Measurements from ENCODE around the gene CALR3. TPM values are rescaled to one million over a fixed set of nuclear protein-coding genes. Genes with fewer than 3 reads are reported as not detected.

CALR3 gene
- total and polyA plus RNA-seq, 7 donors, result 0.07 to 0.32 (median 0.25) TPM; not detected in 4

DNA sequence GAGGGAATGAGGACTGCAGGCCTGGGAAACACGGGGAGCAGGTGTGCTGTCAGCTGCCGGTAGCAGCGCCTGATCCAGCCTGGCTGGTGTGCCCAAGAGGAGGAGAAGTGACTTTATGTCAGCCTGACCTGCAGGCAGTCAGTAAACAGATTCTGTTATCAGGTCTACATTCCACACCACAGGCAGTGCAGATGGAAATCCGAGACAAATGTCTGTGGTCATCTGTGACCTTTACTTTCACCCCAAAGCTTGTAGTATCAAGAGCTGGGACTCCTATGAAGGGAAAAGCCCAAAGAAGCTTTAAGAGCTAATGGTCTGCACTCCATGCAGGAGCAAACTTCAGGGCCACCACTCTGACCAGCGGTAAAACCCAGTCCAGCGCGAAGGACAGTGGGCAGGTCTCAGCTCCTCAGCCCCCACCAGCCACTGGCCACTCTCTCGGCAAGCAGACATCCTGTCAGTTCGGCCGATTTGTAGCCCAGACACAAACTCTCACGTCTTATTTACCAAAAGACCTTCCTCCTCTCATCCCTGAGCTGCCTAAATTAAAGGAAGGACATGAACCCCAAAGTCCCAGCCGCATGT is 31.9 kb downstream of the CALR3 start:
- Histone ChIP-seq H3K9me3 (no peaks in the 10 kb centered on the region), H3K36me3 (ENCODE audit: insufficient read depth in 1 of 2, low read depth in 1 of 2) (no peaks in the 10 kb centered on the region), H3K4me1 (peaks cover 89% of the 10 kb centered on the region), H3K4me3 (peak overlapping the region; percentile 30), H3K27ac (peak overlapping the region; percentile 94), H3K27me3 (ENCODE audit: insufficient read depth in 3 of 3, low read length in 2 of 3) (no peaks in the 10 kb centered on the region)
- ATAC-seq, result peak; percentile 27 to 70 (median 40)
- WGBS, 3 donors, result 23 to 58% (median 36%) methylated on average over 12 of the region's 12 CpGs
- no peak for TF ChIP-seq CTCF (IDR thresholded peaks at IDR 0.05)
- intact Hi-C loops (cut with DNase I), result no loop called here
- DNase-seq, result peak in 1 of 2 donors; percentile 80

DNA sequence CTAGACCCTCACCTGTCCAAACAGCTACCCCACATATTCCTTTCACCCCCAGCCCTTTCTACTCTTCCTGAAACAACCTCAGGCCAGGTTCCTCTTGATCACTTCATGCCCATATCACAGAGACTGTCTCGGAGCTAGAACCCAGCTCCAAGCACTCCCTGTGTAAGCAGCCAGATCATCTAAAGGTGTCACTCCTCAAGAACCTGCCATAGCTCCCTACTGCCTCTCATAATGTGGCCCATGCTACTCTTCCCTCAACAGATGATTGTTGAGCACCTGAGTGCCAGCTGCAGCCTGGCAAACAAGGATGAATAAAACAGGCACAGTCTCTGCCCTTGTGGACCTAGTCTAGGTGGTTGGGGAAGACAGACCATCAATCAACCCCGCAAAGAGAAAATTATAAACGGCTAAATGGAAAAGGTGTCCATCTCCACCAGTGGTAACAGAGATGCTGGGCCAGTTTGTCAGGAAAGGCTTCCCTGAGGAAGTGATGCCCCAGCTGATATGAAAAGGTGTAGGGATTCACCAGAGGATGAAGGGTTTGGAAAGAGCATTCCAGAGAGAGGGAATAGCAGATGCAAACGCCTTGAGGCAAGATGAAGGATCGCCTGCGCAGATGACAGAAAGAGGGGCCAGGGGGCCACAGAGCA is 32.5 kb downstream of the CALR3 start:
- peaks cover 91% of the 10 kb centered on the region for H3K4me1 ChIP-seq
- TF ChIP-seq CTCF (IDR thresholded peaks at IDR 0.05), result no peak
- H3K9me3 ChIP-seq, result no peaks in the 10 kb centered on the region
- no peak for DNase-seq
- H3K4me3 ChIP-seq, result peak overlapping the region; percentile 30
- 56 to 69% (median 57%) methylated on average over 6 of the region's 6 CpGs for WGBS, 3 donors
- no peak for ATAC-seq
- H3K27me3 ChIP-seq (ENCODE audit: insufficient read depth in 3 of 3, low read length in 2 of 3), result no peaks in the 10 kb centered on the region
- no peaks in the 10 kb centered on the region for H3K36me3 ChIP-seq (ENCODE audit: insufficient read depth in 1 of 2, low read depth in 1 of 2)
- H3K27ac ChIP-seq, result peak overlapping the region; percentile 94
- intact Hi-C loops (cut with DNase I), result no loop called here

DNA sequence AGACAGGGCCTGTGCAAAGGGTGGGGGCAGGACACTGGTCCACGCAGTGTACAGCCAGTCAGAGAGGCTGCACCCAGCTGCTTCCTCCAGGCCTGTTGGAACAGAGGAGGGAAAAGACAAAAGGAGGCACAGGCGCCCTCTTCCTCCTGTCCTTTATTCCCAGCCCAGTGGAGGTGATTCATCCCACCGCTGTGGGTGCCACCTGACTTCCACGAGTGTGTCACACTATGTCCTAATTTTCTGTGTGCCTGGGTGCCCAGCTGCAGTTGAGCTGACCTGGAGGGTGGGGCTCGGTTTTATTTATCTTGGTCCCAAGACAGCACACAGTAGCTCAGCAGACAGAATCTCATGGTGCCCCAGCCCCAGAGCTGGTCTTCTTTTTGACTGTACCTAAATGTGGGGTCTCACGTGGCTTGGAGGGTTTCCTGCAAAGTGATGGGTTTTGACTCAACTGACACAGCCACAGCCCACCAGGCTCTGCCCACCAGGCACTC is 33.2 kb downstream of the CALR3 start:
- peaks cover 91% of the 10 kb centered on the region for H3K4me1 ChIP-seq

DNA sequence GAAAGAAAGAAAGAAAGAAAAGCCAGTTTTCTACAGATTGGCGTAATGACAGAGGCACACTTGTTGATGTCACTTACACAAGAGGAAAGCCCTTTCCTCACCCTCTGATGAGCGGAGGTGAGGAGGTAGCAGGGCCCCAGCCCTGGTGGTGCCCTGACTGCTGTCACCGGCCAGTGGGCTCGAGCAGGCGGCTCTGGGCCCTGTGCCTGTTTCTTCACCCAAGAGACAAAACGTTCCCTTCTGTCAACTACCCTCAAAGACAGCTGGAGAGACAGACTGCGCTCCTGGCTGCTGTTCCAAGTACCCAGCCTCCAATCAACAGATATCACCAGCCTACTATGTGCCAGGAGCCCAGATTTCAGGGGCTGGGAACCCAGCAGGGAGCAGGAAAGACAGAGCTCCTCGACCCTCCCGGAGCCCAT is 34.3 kb downstream of the CALR3 start:
- WGBS, 3 donors, result 17 to 26% (median 22%) methylated on average over 9 of the region's 9 CpGs
- no peaks in the 10 kb centered on the region for H3K27me3 ChIP-seq (ENCODE audit: insufficient read depth in 3 of 3, low read length in 2 of 3)
- TF ChIP-seq CTCF (IDR thresholded peaks at IDR 0.05), result no peak
- H3K27ac ChIP-seq, result peak overlapping the region; percentile 94
- ATAC-seq (peak; percentile 67 to 78 (median 70)), DNase-seq (peak; percentile 78 to 94)
- peak overlapping the region; percentile 22 for H3K4me3 ChIP-seq
- intact Hi-C loops (cut with DNase I), result no loop called here
- H3K4me1 ChIP-seq, result peaks cover 93% of the 10 kb centered on the region
- H3K36me3 ChIP-seq (ENCODE audit: insufficient read depth in 1 of 2, low read depth in 1 of 2), result no peaks in the 10 kb centered on the region
- H3K9me3 ChIP-seq, result no peaks in the 10 kb centered on the region

More for the DNA sequence above, 33.2 kb downstream of the CALR3 start:
- peak overlapping the region; percentile 30 for H3K4me3 ChIP-seq
- DNase-seq (peak; percentile 71 to 89), ATAC-seq (peak; percentile 74 to 82 (median 77))
- no peaks in the 10 kb centered on the region for H3K36me3 ChIP-seq (ENCODE audit: insufficient read depth in 1 of 2, low read depth in 1 of 2)
- intact Hi-C loops (cut with DNase I), result no loop called here
- TF ChIP-seq CTCF (IDR thresholded peaks at IDR 0.05), result no peak
- H3K27me3 ChIP-seq (ENCODE audit: insufficient read depth in 3 of 3, low read length in 2 of 3), result no peaks in the 10 kb centered on the region
- peak overlapping the region; percentile 94 for H3K27ac ChIP-seq
- no peaks in the 10 kb centered on the region for H3K9me3 ChIP-seq
- WGBS, 3 donors, result 38 to 57% (median 39%) methylated on average over 6 of the region's 6 CpGs
